Sigmoid colon (tissue), 7 donors: ENCODE data around the gene TUT4. TPM values are rescaled to one million over a fixed set of nuclear protein-coding genes. Genes with fewer than 3 reads are reported as not detected.

Source experiments
- DNase-seq: peaks from one replicate; pipeline ENCODE4 v3.0.0-alpha.2; 2019
- H3K27ac ChIP-seq, 4 donors: fragments of 200-600 bp; sonication (generic); one replicate each; pipeline ENCODE4 v1.5.1; 2016 to 2019; ENCODE audit warnings: mild to moderate bottlenecking in 1 of 4
- H3K27me3 ChIP-seq, 3 donors: fragments of 200-600 bp; sonication (generic); one replicate each; pipeline ENCODE4 v1.5.1; 2019; ENCODE audit warnings: mild to moderate bottlenecking in 1 of 3
- H3K36me3 ChIP-seq, 4 donors: fragments of 200-600 bp; sonication (generic); one replicate each; pipeline ENCODE4 v1.5.1; 2016 to 2019
- H3K4me1 ChIP-seq, 4 donors: fragments of 200-600 bp; sonication (generic); one replicate each; pipeline ENCODE4 v1.5.1; 2017 to 2019
- H3K4me3 ChIP-seq, 4 donors: fragments of 200-600 bp; sonication (generic); one replicate each; pipeline ENCODE4 v1.5.1; 2017 to 2019; ENCODE audit warnings: mild to moderate bottlenecking in 2 of 4, moderate library complexity in 1 of 4
- H3K9me3 ChIP-seq, 4 donors: fragments of 200-600 bp in 3 of 4; sonication (generic) in 3 of 4; one replicate each; pipeline versions ENCODE4 v1.5.1 to v1.6.1; 2013 to 2019
- EP300 ChIP-seq, 4 donors: sonication (generic); formaldehyde crosslinking; IDR thresholded peaks; one replicate each; pipeline ENCODE4 v1.6.1; 2017; ENCODE audit warnings: antibody characterized with exemption in 4 of 4
- POLR2A ChIP-seq, 2 donors: fragments of 450-650 bp; IDR thresholded peaks; one replicate each; pipeline ENCODE4 v1.6.1; 2016; ENCODE audit warnings: antibody characterized with exemption in 2 of 2, mild to moderate bottlenecking in 2 of 2, moderate library complexity in 2 of 2
- POLR2AphosphoS5 ChIP-seq, 4 donors: sonication (generic); formaldehyde crosslinking; IDR thresholded peaks; one replicate each; pipeline ENCODE4 v1.6.1; 2017; ENCODE audit warnings: antibody characterized with exemption in 4 of 4
- WGBS, 2 donors: extraction: QIAGEN DNeasy Blood & Tissue Kit; methylation state at CpG; one replicate each; pipeline ENCODE4 v1.1.7; 2013; 5-methylcytosine and 5-hydroxymethylcytosine counted together
- intact Hi-C: fragments of 100-400 bp; cut with DNase I; formaldehyde crosslinking; loops from one replicate; pipeline ENCODE4 v1.15.1; 2023
- polyA plus RNA-seq, 3 donors: library from polyadenylated mRNA; stranded (reverse); fragments of 200-250 nt; gene quantifications; one replicate each; pipeline ENCODE4 v1.2.3, GENCODE V29; 2013
- total RNA-seq, 4 donors: library from RNA; depleted of rRNA; stranded (reverse); fragments of >200 nt; gene quantifications; one replicate each; pipeline ENCODE4 v1.1.0, GENCODE V29; 2016
- TF ChIP-seq, protein P1 (sequence below), 4 experiments: fragments of 450-650 bp in 3 of 4; fragments of 200-600 bp in 1 of 4; IDR thresholded peaks; one replicate each; pipeline ENCODE4 v1.5.1; 2016 to 2019; ENCODE audit warnings: antibody characterized with exemption in 4 of 4, mild to moderate bottlenecking in 3 of 4, moderate library complexity in 2 of 4
- donor health status: healthy with polysubstance abuse.
- donor health status: Bipolar disorder and iron deficiency.
- donor health status: healthy.

Gene TUT4
- total and polyA plus RNA-seq, 7 donors = 3.2 to 66.9 (median 50.4) TPM

DNA sequence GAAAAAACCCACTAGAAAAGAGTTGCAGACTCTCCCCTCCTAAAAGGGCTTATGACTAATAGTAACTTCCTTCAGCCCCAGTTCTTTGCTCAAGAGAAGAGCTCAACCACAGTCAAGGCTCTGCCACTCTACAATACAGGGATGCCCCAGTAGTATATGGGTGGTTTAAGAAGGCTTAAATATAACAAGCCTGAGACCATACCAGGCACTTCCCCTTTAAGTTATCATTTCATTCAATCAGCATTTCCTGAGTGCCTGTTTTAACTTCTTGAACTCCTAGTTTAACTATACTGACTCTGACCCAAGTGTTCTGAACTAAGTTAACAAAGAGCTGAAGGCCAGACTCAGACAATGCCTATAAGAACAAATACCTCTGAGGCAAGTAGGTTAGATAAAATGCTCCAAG is 128.7 kb downstream of the TUT4 start:
- peaks cover 6 to 72% (median 6%) of the 10 kb centered on the region in 4 donors for H3K36me3 ChIP-seq

DNA sequence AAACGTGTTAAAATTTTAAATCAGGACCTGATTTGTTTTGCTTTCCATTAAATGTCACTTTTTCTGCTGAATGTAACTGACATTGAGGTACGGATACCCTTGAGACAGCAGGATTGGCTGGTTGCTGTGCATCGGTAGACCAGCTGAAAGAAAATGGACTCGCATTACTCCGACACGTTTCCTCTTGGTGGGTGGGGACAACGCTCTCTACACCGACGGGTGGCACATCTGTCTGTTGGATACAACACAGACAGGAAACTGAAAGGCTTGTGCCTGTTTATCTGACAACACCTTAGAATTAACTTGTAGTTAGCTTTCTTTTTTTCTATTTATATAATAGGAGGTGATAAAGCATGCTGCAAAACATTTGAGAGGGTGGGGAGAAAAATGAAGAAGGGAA is 129.1 kb downstream of the TUT4 start:
- H3K36me3 ChIP-seq = peaks cover 6 to 72% (median 8%) of the 10 kb centered on the region in 4 donors
- no peak for DNase-seq
- H3K27ac ChIP-seq = no peak overlapping the region
- no peaks in the 10 kb centered on the region for H3K9me3 ChIP-seq
- H3K4me3 ChIP-seq = no peak overlapping the region
- WGBS, 2 donors = 54 to 84% methylated on average over 9 of the region's 9 CpGs
- no peaks in the 10 kb centered on the region for H3K4me1 ChIP-seq
- intact Hi-C loops = no loop called here
- TF ChIP-seq POLR2AphosphoS5 (IDR thresholded peaks at IDR 0.05) (no peak), EP300 (IDR thresholded peaks at IDR 0.05) (no peak), POLR2A (IDR thresholded peaks at IDR 0.05) (no peak)
- TF ChIP-seq, protein P1, sequence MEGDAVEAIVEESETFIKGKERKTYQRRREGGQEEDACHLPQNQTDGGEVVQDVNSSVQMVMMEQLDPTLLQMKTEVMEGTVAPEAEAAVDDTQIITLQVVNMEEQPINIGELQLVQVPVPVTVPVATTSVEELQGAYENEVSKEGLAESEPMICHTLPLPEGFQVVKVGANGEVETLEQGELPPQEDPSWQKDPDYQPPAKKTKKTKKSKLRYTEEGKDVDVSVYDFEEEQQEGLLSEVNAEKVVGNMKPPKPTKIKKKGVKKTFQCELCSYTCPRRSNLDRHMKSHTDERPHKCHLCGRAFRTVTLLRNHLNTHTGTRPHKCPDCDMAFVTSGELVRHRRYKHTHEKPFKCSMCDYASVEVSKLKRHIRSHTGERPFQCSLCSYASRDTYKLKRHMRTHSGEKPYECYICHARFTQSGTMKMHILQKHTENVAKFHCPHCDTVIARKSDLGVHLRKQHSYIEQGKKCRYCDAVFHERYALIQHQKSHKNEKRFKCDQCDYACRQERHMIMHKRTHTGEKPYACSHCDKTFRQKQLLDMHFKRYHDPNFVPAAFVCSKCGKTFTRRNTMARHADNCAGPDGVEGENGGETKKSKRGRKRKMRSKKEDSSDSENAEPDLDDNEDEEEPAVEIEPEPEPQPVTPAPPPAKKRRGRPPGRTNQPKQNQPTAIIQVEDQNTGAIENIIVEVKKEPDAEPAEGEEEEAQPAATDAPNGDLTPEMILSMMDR (IDR thresholded peaks at IDR 0.05) = no peak
- no peaks in the 10 kb centered on the region for H3K27me3 ChIP-seq

More for the DNA sequence above, 128.7 kb downstream of the TUT4 start:
- H3K9me3 ChIP-seq = no peaks in the 10 kb centered on the region
- no peaks in the 10 kb centered on the region for H3K27me3 ChIP-seq
- no peak overlapping the region for H3K4me3 ChIP-seq
- H3K27ac ChIP-seq = no peak overlapping the region
- TF ChIP-seq POLR2AphosphoS5 (IDR thresholded peaks at IDR 0.05) (no peak), EP300 (IDR thresholded peaks at IDR 0.05) (no peak), POLR2A (IDR thresholded peaks at IDR 0.05) (no peak)
- TF ChIP-seq, protein P1 (IDR thresholded peaks at IDR 0.05) = no peak
- no peak for DNase-seq
- no peaks in the 10 kb centered on the region for H3K4me1 ChIP-seq
- intact Hi-C loops = no loop called here

DNA sequence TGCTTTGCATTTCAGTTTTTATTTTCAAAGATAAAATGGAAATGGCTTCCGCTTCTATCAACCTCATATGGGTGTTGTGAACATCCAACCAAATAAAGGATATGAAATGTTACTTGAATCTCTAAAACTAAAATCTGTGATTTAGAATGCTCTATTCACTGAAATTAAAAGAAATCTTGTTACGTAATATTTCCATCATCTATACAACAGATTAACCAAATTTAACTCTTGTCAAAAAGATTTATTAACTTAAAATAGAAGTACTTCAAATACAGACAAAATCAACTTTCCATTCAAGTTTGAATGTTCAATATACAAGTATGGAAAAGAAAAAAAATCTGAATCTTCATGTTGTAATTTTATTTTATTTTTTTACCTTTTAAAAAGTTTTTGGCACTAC is 129.8 kb downstream of the TUT4 start:
- intact Hi-C loops = no loop called here
- TF ChIP-seq EP300 (IDR thresholded peaks at IDR 0.05) = no peak
- TF ChIP-seq, protein P1 (IDR thresholded peaks at IDR 0.05) = no peak
- no peak for TF ChIP-seq POLR2AphosphoS5 (IDR thresholded peaks at IDR 0.05)
- no peak for TF ChIP-seq POLR2A (IDR thresholded peaks at IDR 0.05)
- DNase-seq = no peak
- 95 to 98% methylated on average over 2 of the region's 2 CpGs for WGBS, 2 donors
- Histone ChIP-seq H3K27ac (no peak overlapping the region), H3K4me3 (no peak overlapping the region), H3K27me3 (no peaks in the 10 kb centered on the region), H3K4me1 (no peaks in the 10 kb centered on the region), H3K9me3 (no peaks in the 10 kb centered on the region), H3K36me3 (peaks cover 6 to 75% (median 12%) of the 10 kb centered on the region in 4 donors)

DNA sequence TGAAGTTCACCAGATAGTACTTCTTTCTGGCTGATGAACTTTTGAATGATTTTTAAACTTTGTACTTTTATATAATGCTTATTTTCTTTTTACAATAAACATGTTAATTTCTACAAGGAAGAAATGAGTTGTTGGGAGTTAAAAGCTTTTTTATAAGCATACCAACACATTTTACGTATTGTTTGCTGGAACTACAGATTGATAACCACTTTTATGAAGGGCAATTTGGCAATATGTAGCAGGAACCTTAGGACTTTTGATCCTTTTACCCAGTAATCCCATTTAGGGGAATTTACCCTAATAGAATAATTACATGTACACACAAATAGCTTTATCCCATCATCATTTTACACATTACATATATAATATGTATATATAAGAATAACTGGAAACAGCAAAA is 132.2 kb downstream of the TUT4 start:
- H3K27ac ChIP-seq = no peak overlapping the region
- no peaks in the 10 kb centered on the region for H3K4me1 ChIP-seq
- peaks cover 14 to 97% (median 24%) of the 10 kb centered on the region in 4 donors for H3K36me3 ChIP-seq
- TF ChIP-seq POLR2A (IDR thresholded peaks at IDR 0.05) = no peak
- TF ChIP-seq POLR2AphosphoS5 (IDR thresholded peaks at IDR 0.05) = no peak
- TF ChIP-seq, protein P1 (IDR thresholded peaks at IDR 0.05) = no peak
- TF ChIP-seq EP300 (IDR thresholded peaks at IDR 0.05) = no peak
- no peak overlapping the region for H3K4me3 ChIP-seq
- WGBS, 2 donors = 23 to 82% methylated on average over 1 of the region's 1 CpG
- intact Hi-C loops = no loop called here
- no peaks in the 10 kb centered on the region for H3K27me3 ChIP-seq
- H3K9me3 ChIP-seq = no peaks in the 10 kb centered on the region
- DNase-seq = no peak

DNA sequence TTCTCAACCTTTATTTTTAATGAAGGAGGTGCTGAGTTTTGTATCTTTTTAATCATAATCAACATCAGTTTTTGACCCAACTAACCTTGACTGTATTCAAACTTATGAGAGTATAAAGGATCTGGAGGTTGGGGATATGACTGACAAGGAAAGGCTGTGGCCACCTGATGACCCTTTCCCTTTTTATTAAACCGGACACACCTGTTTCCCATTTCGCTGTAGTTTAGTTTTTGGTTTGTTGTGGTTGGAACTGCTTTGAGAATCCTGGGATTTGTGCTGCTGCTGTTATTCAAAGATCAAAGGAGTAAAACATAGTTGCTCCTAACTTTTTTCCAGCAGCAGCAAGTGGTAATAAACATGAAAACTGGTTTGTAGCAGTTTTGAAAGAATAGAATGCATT is 136.1 kb downstream of the TUT4 start:
- Histone ChIP-seq H3K27me3 (no peaks in the 10 kb centered on the region), H3K36me3 (peaks cover 39 to 99% (median 55%) of the 10 kb centered on the region in 4 donors), H3K27ac (no peak overlapping the region), H3K9me3 (no peaks in the 10 kb centered on the region), H3K4me1 (no peaks in the 10 kb centered on the region), H3K4me3 (no peak overlapping the region)
- DNase-seq = no peak
- intact Hi-C loops = no loop called here
- WGBS, 2 donors = 91 to 94% methylated on average over 2 of the region's 2 CpGs
- TF ChIP-seq POLR2AphosphoS5 (IDR thresholded peaks at IDR 0.05) (no peak), EP300 (IDR thresholded peaks at IDR 0.05) (no peak), POLR2A (IDR thresholded peaks at IDR 0.05) (no peak)
- TF ChIP-seq, protein P1 (IDR thresholded peaks at IDR 0.05) = no peak
